PC-3 (cell line): ENCODE results near the gene NLGN1. TPM values are rescaled to one million over a fixed set of nuclear protein-coding genes. Genes with fewer than 3 reads are reported as not detected.

Source experiments
- ATAC-seq: fragments of 200-7000 bp; cut with Tn5 transposase; 2 replicates; pipeline ENCODE4 v1.9.1; 2020; ENCODE audit warnings: mild to moderate bottlenecking, moderate library complexity
- BruUV-seq: library from RNA; stranded (reverse); fragments of 400-500 nt; replicated peaks from 2 replicates; lab custom pipeline; 2021; lab: Mats Ljungman, UMichigan
- CTCF ChIA-PET: fragments of 300-600 bp; sonication (Branson Sonifier 250); formaldehyde crosslinking; loops from one replicate; lab custom pipeline; 2022; ENCODE audit warnings: antibody characterized with exemption; lab: Charles Lee
- POLR2A ChIA-PET: fragments of 300-600 bp; sonication (Branson Sonifier 250); formaldehyde crosslinking; loops from one replicate; lab custom pipeline; 2022; ENCODE audit warnings: antibody characterized with exemption; ENCODE audit not compliant: unreplicated experiment; lab: Charles Lee
- DNase-seq: peaks from one replicate; pipeline ENCODE4 v3.0.0-alpha.2; 2015
- H2AFZ ChIP-seq: fragments of 300-600 bp; sonication (generic); 2 replicates; pipeline ENCODE4 v1.6.0; 2016; ENCODE audit warnings: antibody characterized with exemption, low read length
- H3F3A ChIP-seq: fragments of 300-600 bp; sonication (generic); one replicate; pipeline ENCODE4 v1.6.0; 2017; ENCODE audit warnings: antibody characterized with exemption, low read length, control low read depth, mild to moderate bottlenecking; ENCODE audit not compliant: unreplicated experiment
- H3K27ac ChIP-seq: fragments of 300-600 bp; sonication (generic); 2 replicates; pipeline ENCODE4 v1.5.1; 2016; ENCODE audit warnings: mild to moderate bottlenecking, low read length
- H3K27me3 ChIP-seq: fragments of 300-600 bp; sonication (generic); 2 replicates; pipeline ENCODE4 v1.6.1; 2016; ENCODE audit warnings: low read length, mixed read lengths
- H3K36me3 ChIP-seq: fragments of 300-600 bp; sonication (generic); 2 replicates; pipeline ENCODE4 v1.6.1; 2016; ENCODE audit warnings: low read depth, mixed run types, low read length, mixed read lengths
- H3K4me1 ChIP-seq: fragments of 300-600 bp; sonication (generic); 2 replicates; pipeline ENCODE4 v1.5.1; 2016; ENCODE audit warnings: low read length; ENCODE audit not compliant: insufficient read depth
- H3K4me2 ChIP-seq: fragments of 300-600 bp; sonication (generic); 2 replicates; pipeline ENCODE4 v1.6.0; 2016; ENCODE audit warnings: low read length
- H3K4me3 ChIP-seq: fragments of 300-600 bp; sonication (generic); 2 replicates; pipeline ENCODE4 v1.5.1; 2016; ENCODE audit warnings: mild to moderate bottlenecking, low read length, mixed read lengths
- H3K79me2 ChIP-seq: fragments of 300-600 bp; sonication (generic); 2 replicates; pipeline ENCODE4 v1.6.1; 2017; ENCODE audit warnings: low read length, mixed read lengths
- H3K9ac ChIP-seq: fragments of 300-600 bp; sonication (generic); 2 replicates; pipeline ENCODE4 v1.6.0; 2016; ENCODE audit warnings: mild to moderate bottlenecking, low read length
- H3K9me2 ChIP-seq: fragments of 300-600 bp; sonication (generic); replicated peaks from 2 replicates; pipeline ENCODE4 v1.6.1; 2016; ENCODE audit warnings: mixed run types, low read length, mixed read lengths
- H3K9me3 ChIP-seq: fragments of 300-600 bp; sonication (generic); 2 replicates; pipeline ENCODE4 v1.6.1; 2016; ENCODE audit warnings: low read length, mixed read lengths
- H4K20me1 ChIP-seq: fragments of 300-600 bp; sonication (generic); 2 replicates; pipeline ENCODE4 v1.6.1; 2016; ENCODE audit warnings: low read length, mixed read lengths
- EZH2 ChIP-seq: fragments of 300-600 bp; sonication (generic); IDR thresholded peaks from one replicate; pipeline ENCODE4 v1.6.1; 2017; ENCODE audit warnings: antibody characterized with exemption, mild to moderate bottlenecking, low read length; ENCODE audit not compliant: unreplicated experiment
- EZH2phosphoT487 ChIP-seq: fragments of 300-600 bp; sonication (generic); IDR thresholded peaks from 2 replicates; pipeline ENCODE4 v1.6.1; 2018; ENCODE audit warnings: mild to moderate bottlenecking, antibody characterized with exemption, low read length, borderline replicate concordance
- intact Hi-C: fragments of 100-400 bp; cut with micrococcal nuclease; formaldehyde crosslinking; loops from 2 replicates; pipeline ENCODE4 v1.9.0; 2023
- total RNA-seq: library from RNA; depleted of rRNA; stranded (reverse); fragments of >200 nt; gene quantifications from 2 replicates; pipeline ENCODE4 v1.2.3, GENCODE V29; 2014
- TF ChIP-seq, protein P1 (sequence below): fragments of 300-600 bp; sonication (generic); conservative IDR thresholded peaks from 2 replicates; pipeline ENCODE4 v1.5.1; 2017; ENCODE audit warnings: antibody characterized with exemption, low read depth, mild to moderate bottlenecking, low read length

NLGN1 gene
- total RNA-seq, 1 experiment from 2014 or later: 0.77 TPM

- no peak overlapping the region for H3K27ac ChIP-seq
- no peaks in the 10 kb centered on the region for H3F3A ChIP-seq
- intact Hi-C loops: no loop called here
- no peaks in the 10 kb centered on the region for H3K9me2 ChIP-seq
- H3K4me2 ChIP-seq: no peak overlapping the region
- TF ChIP-seq, protein P1, sequence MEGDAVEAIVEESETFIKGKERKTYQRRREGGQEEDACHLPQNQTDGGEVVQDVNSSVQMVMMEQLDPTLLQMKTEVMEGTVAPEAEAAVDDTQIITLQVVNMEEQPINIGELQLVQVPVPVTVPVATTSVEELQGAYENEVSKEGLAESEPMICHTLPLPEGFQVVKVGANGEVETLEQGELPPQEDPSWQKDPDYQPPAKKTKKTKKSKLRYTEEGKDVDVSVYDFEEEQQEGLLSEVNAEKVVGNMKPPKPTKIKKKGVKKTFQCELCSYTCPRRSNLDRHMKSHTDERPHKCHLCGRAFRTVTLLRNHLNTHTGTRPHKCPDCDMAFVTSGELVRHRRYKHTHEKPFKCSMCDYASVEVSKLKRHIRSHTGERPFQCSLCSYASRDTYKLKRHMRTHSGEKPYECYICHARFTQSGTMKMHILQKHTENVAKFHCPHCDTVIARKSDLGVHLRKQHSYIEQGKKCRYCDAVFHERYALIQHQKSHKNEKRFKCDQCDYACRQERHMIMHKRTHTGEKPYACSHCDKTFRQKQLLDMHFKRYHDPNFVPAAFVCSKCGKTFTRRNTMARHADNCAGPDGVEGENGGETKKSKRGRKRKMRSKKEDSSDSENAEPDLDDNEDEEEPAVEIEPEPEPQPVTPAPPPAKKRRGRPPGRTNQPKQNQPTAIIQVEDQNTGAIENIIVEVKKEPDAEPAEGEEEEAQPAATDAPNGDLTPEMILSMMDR: no peak
- TF ChIP-seq EZH2phosphoT487 (no peak), EZH2 (no peak)
- H3K4me1 ChIP-seq: no peaks in the 10 kb centered on the region
- no peaks in the 10 kb centered on the region for H3K9me3 ChIP-seq
- H3K9ac ChIP-seq: no peak overlapping the region
- no peaks in the 10 kb centered on the region for H3K79me2 ChIP-seq
- BruUV-seq: no TSS peak
- POLR2A ChIA-PET: interaction anchor here (0.6 kb wide), 2 partner anchors 48 to 311 kb away, joined by 3 read pairs; no protein-coding TSS in a partner anchor
- H3K27me3 ChIP-seq: no peaks in the 10 kb centered on the region
- no peaks in the 10 kb centered on the region for H3K36me3 ChIP-seq
- ATAC-seq (no peak), DNase-seq (no peak)
- H4K20me1 ChIP-seq: no peaks in the 10 kb centered on the region
- no peak overlapping the region for H3K4me3 ChIP-seq
- CTCF ChIA-PET: no interaction called here
- H2AFZ ChIP-seq: no peak overlapping the region
Measured at GRCh38 chr3:173652093-173652492, 254.5 kb downstream of the NLGN1 start.

DNA sequence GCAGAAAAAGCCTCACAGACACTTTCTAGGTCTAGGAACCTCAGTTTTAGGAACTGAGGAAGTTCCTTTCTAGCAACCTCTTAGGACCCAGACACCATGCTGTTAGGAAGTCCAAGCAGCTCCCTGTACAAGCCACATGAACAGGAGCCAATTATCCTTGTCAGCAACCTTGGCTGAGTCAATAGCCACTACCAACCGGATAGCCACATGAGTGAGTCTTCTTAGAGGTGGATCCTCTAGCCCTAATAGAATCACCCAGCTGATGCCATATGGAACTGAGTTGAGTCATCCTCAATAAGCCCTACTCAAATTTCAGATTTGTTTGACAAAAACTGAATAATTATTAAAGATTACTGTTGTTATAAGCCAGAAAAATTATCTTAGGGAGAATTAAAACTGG lies 256.2 kb downstream of the NLGN1 start:
- no peaks in the 10 kb centered on the region for H3F3A ChIP-seq
- ChIA-PET POLR2A (no interaction called here), CTCF (no interaction called here)
- H4K20me1 ChIP-seq: no peaks in the 10 kb centered on the region
- no peaks in the 10 kb centered on the region for H3K9me2 ChIP-seq
- TF ChIP-seq EZH2: no peak
- TF ChIP-seq, protein P1: no peak
- no peak for TF ChIP-seq EZH2phosphoT487
- no peak overlapping the region for H2AFZ ChIP-seq
- no peak overlapping the region for H3K4me3 ChIP-seq
- H3K79me2 ChIP-seq: no peaks in the 10 kb centered on the region
- H3K9me3 ChIP-seq: no peaks in the 10 kb centered on the region
- no peaks in the 10 kb centered on the region for H3K36me3 ChIP-seq
- H3K4me2 ChIP-seq: no peak overlapping the region
- no peaks in the 10 kb centered on the region for H3K27me3 ChIP-seq
- ATAC-seq: no peak
- intact Hi-C loops: no loop called here
- no TSS peak for BruUV-seq
- DNase-seq: peak; percentile 14
- H3K4me1 ChIP-seq: no peaks in the 10 kb centered on the region
- H3K9ac ChIP-seq: no peak overlapping the region
- no peak overlapping the region for H3K27ac ChIP-seq

- no peaks in the 10 kb centered on the region for H3K9me3 ChIP-seq
- H3K27ac ChIP-seq: no peak overlapping the region
- no peak overlapping the region for H2AFZ ChIP-seq
- TF ChIP-seq, protein P1: no peak
- TF ChIP-seq EZH2 (no peak), EZH2phosphoT487 (no peak)
- no peaks in the 10 kb centered on the region for H3K36me3 ChIP-seq
- no TSS peak for BruUV-seq
- H3K4me3 ChIP-seq: no peak overlapping the region
- DNase-seq (no peak), ATAC-seq (no peak)
- no peak overlapping the region for H3K9ac ChIP-seq
- no peak overlapping the region for H3K4me2 ChIP-seq
- intact Hi-C loops: no loop called here
- ChIA-PET CTCF (no interaction called here), POLR2A (no interaction called here)
- H3K4me1 ChIP-seq: no peaks in the 10 kb centered on the region
- H3K79me2 ChIP-seq: no peaks in the 10 kb centered on the region
- no peaks in the 10 kb centered on the region for H3F3A ChIP-seq
- no peaks in the 10 kb centered on the region for H3K27me3 ChIP-seq
- no peaks in the 10 kb centered on the region for H4K20me1 ChIP-seq
- H3K9me2 ChIP-seq: no peaks in the 10 kb centered on the region
Measured at GRCh38 chr3:173659972-173660371, 262.4 kb downstream of the NLGN1 start.
